ENCODE measurements around the gene DSP. TPM values are rescaled to one million over a fixed set of nuclear protein-coding genes. Genes with fewer than 3 reads are reported as not detected.

The DSP gene
- total RNA-seq, 4 donors from 2014 or later, result 712 to 1,491 (median 1,163) TPM

- no peaks in the 10 kb centered on the region for H3K27me3 ChIP-seq
- TF ChIP-seq POLR2A (IDR thresholded peaks at IDR 0.05) (no peak), CTCF (IDR thresholded peaks at IDR 0.05) (no peak)
- no peaks in the 10 kb centered on the region for H3K36me3 ChIP-seq
- H3K4me3 ChIP-seq, result no peak overlapping the region
- no peak for DNase-seq
- intact Hi-C loops (cut with DNase I), result no loop called here
- no peaks in the 10 kb centered on the region for H3K4me1 ChIP-seq
- H3K9me3 ChIP-seq, result no peaks in the 10 kb centered on the region
- 79 to 91% methylated on average over 11 of the region's 11 CpGs for WGBS, 2 donors
- no peak overlapping the region for H3K27ac ChIP-seq
These were observed 87.4 kb downstream of the DSP start for GRCh38 chr6:7628909-7629308.

- Histone ChIP-seq H3K27me3 (no peaks in the 10 kb centered on the region), H3K4me3 (no peak overlapping the region), H3K27ac (no peak overlapping the region), H3K4me1 (no peaks in the 10 kb centered on the region), H3K36me3 (no peaks in the 10 kb centered on the region), H3K9me3 (no peaks in the 10 kb centered on the region)
- TF ChIP-seq CTCF (IDR thresholded peaks at IDR 0.05) (no peak), POLR2A (IDR thresholded peaks at IDR 0.05) (no peak)
- WGBS, 2 donors, result 50 to 58% methylated on average over 2 of the region's 2 CpGs
- intact Hi-C loops (cut with DNase I), result no loop called here
- DNase-seq, result no peak
These were observed 87.8 kb downstream of the DSP start for GRCh38 chr6:7629321-7629720.

GRCh38 chr6:7630792-7631191 is 89.3 kb downstream of the DSP start:
- Histone ChIP-seq H3K36me3 (no peaks in the 10 kb centered on the region), H3K4me3 (no peak overlapping the region), H3K4me1 (no peaks in the 10 kb centered on the region), H3K27me3 (peaks cover 0 to 7% (median 0%) of the 10 kb centered on the region in 4 donors), H3K9me3 (no peaks in the 10 kb centered on the region), H3K27ac (no peak overlapping the region)
- no peak for DNase-seq
- TF ChIP-seq POLR2A (IDR thresholded peaks at IDR 0.05) (no peak), CTCF (IDR thresholded peaks at IDR 0.05) (no peak)
- 79 to 80% methylated on average over 5 of the region's 5 CpGs for WGBS, 2 donors
- intact Hi-C loops (cut with DNase I), result no loop called here

- Histone ChIP-seq H3K4me1 (no peaks in the 10 kb centered on the region), H3K9me3 (no peaks in the 10 kb centered on the region), H3K4me3 (no peak overlapping the region), H3K27ac (no peak overlapping the region), H3K27me3 (peaks cover 0 to 7% (median 0%) of the 10 kb centered on the region in 4 donors), H3K36me3 (no peaks in the 10 kb centered on the region)
- intact Hi-C loops (cut with DNase I), result no loop called here
- TF ChIP-seq POLR2A (IDR thresholded peaks at IDR 0.05) (no peak), CTCF (IDR thresholded peaks at IDR 0.05) (no peak)
- WGBS, 2 donors, result 64 to 68% methylated on average over 5 of the region's 5 CpGs
- DNase-seq, result no peak
These were observed 90.0 kb downstream of the DSP start for GRCh38 chr6:7631466-7631865.

- Histone ChIP-seq H3K4me1 (no peaks in the 10 kb centered on the region), H3K36me3 (no peaks in the 10 kb centered on the region), H3K27me3 (peaks cover 0 to 7% (median 0%) of the 10 kb centered on the region in 4 donors), H3K27ac (no peak overlapping the region), H3K9me3 (no peaks in the 10 kb centered on the region), H3K4me3 (no peak overlapping the region)
- intact Hi-C loops (cut with DNase I), result no loop called here
- TF ChIP-seq POLR2A (IDR thresholded peaks at IDR 0.05) (no peak), CTCF (IDR thresholded peaks at IDR 0.05) (no peak)
- 70 to 81% methylated on average over 6 to 9 of the region's 9 CpGs for WGBS, 2 donors
- no peak for DNase-seq
These were observed 91.2 kb downstream of the DSP start for GRCh38 chr6:7632501-7633290.
